Osteocyte (in vitro differentiated cells): ENCODE data around the gene GUCA2A. TPM values are rescaled to one million over a fixed set of nuclear protein-coding genes. Genes with fewer than 3 reads are reported as not detected.

Experiments
- DNase-seq: peaks from one replicate; pipeline ENCODE4 v3.0.0; 2021; ENCODE audit warnings: mixed read lengths; ENCODE audit not compliant: unreplicated experiment; ENCODE audit errors: extremely low spot score
- H3K27ac Mint-ChIP-seq: one replicate; pipeline ENCODE4 v1.8.0; 2021; ENCODE audit warnings: mild to moderate bottlenecking, mixed read lengths; ENCODE audit not compliant: unreplicated experiment
- H3K27me3 Mint-ChIP-seq: one replicate; pipeline ENCODE4 v1.8.0; 2021; ENCODE audit warnings: mixed read lengths; ENCODE audit not compliant: unreplicated experiment
- H3K36me3 Mint-ChIP-seq: one replicate; pipeline ENCODE4 v1.8.0; 2021; ENCODE audit warnings: mixed read lengths; ENCODE audit not compliant: unreplicated experiment
- H3K4me1 Mint-ChIP-seq: one replicate; pipeline ENCODE4 v1.8.0; 2021; ENCODE audit warnings: mixed read lengths; ENCODE audit not compliant: unreplicated experiment
- H3K4me3 Mint-ChIP-seq: one replicate; pipeline ENCODE4 v1.8.0; 2021; ENCODE audit warnings: mild to moderate bottlenecking, moderate library complexity, mixed read lengths; ENCODE audit not compliant: unreplicated experiment
- H3K9me3 Mint-ChIP-seq: one replicate; pipeline ENCODE4 v1.8.0; 2021; ENCODE audit warnings: mixed read lengths; ENCODE audit not compliant: unreplicated experiment
- total RNA-seq: library from RNA; stranded (reverse); gene quantifications from 2 replicates; pipeline ENCODE4 v1.2.1, GENCODE V29; 2021
- TF ChIP-seq, protein P1 (sequence below): fragments of 200-600 bp; sonication (generic); IDR thresholded peaks from 2 replicates; pipeline ENCODE4 v1.5.0; 2021; ENCODE audit warnings: antibody characterized with exemption, mild to moderate bottlenecking, moderate library complexity

GUCA2A gene
- total RNA-seq, 1 donor from 2014 or later: not detected

DNA sequence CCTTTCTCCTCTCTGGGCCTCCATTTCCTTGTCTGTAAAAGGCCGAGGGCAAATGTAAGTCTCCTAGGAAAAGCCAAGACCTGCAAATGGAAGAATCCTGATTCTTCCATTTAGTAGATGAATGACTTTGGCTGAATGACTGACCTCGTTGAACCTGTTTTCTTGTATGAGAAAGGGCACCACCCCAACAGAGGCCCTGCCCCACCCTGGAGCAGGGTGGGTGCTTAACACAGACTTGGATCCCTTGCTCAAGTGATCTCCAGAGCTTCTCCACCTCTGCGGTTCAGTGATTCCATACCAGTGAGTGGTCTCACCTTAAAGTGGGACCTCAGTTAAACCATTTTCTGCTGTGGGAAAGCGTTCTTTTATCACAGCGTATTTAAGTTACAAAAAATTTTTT lies 50.3 kb downstream of the GUCA2A start:
- Mint-ChIP-seq H3K27ac (no peak overlapping the region), H3K4me1 (no peaks in the 10 kb centered on the region), H3K9me3 (no peaks in the 10 kb centered on the region), H3K36me3 (no peaks in the 10 kb centered on the region), H3K4me3 (no peak overlapping the region), H3K27me3 (peaks cover 37% of the 10 kb centered on the region)
- DNase-seq: no peak
- TF ChIP-seq, protein P1, sequence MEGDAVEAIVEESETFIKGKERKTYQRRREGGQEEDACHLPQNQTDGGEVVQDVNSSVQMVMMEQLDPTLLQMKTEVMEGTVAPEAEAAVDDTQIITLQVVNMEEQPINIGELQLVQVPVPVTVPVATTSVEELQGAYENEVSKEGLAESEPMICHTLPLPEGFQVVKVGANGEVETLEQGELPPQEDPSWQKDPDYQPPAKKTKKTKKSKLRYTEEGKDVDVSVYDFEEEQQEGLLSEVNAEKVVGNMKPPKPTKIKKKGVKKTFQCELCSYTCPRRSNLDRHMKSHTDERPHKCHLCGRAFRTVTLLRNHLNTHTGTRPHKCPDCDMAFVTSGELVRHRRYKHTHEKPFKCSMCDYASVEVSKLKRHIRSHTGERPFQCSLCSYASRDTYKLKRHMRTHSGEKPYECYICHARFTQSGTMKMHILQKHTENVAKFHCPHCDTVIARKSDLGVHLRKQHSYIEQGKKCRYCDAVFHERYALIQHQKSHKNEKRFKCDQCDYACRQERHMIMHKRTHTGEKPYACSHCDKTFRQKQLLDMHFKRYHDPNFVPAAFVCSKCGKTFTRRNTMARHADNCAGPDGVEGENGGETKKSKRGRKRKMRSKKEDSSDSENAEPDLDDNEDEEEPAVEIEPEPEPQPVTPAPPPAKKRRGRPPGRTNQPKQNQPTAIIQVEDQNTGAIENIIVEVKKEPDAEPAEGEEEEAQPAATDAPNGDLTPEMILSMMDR: no peak

Other genes with a start within 250 kb of the GUCA2A start
- 0.78 and 0.97 TPM in 2 replicates for gene HIVEP3, start 245.8 kb downstream of the GUCA2A start, total RNA-seq
- not detected in 2 replicates for gene GUCA2B, start 11.3 kb downstream of the GUCA2A start, total RNA-seq
- 33.6 and 34.6 TPM in 2 replicates for gene FOXJ3, start 170.5 kb upstream of the GUCA2A start, total RNA-seq
- not detected in 2 replicates for gene RIMKLA, start 216.0 kb upstream of the GUCA2A start, total RNA-seq